Activated gamma-delta T cell (primary cell): ENCODE measurements around the gene SLCO1B1.
"Not testable (repeated sequence)": the region's sequence is repeated elsewhere in the genome, so short reads cannot be mapped to it uniquely, and the experiment has no call there.

Experiments
- DNase-seq: peaks from one replicate; lab custom pipeline; 2025; lab: John Stamatoyannopoulos, UW
- total RNA-seq, 2 donors: gene quantifications; one replicate each; lab custom pipeline; 2026; lab: John Stamatoyannopoulos, UW

SLCO1B1 gene, protein sequence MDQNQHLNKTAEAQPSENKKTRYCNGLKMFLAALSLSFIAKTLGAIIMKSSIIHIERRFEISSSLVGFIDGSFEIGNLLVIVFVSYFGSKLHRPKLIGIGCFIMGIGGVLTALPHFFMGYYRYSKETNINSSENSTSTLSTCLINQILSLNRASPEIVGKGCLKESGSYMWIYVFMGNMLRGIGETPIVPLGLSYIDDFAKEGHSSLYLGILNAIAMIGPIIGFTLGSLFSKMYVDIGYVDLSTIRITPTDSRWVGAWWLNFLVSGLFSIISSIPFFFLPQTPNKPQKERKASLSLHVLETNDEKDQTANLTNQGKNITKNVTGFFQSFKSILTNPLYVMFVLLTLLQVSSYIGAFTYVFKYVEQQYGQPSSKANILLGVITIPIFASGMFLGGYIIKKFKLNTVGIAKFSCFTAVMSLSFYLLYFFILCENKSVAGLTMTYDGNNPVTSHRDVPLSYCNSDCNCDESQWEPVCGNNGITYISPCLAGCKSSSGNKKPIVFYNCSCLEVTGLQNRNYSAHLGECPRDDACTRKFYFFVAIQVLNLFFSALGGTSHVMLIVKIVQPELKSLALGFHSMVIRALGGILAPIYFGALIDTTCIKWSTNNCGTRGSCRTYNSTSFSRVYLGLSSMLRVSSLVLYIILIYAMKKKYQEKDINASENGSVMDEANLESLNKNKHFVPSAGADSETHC
- 0 reads per million in 2 donors for total RNA-seq

- DNase-seq, result no peak
Measured at GRCh38 chr12:21130998-21131397, at the start of gene SLCO1B1. TSS of gene SLCO1B1 (plus strand) at chr12:21131194. CDS start at chr12:21141575, 10,381 bp downstream.

DNA sequence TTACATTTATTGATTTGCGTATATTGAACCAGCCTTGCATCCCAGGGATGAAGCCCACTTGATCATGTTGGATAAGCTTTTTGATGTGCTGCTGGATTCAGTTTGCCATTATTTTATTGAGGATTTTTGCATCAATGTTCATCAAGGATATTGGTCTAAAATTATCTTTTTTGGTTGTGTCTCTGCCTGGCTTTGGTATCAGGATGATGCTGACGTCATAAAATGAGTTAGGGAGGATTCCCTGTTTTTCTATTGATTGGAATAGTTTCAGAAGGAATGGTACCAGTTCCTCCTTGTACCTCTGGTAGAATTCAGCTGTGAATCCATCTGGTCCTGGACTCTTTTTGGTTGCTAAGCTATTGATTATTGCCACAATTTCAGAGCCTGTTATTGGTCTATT is 46.2 kb upstream of the SLCO1B1 start:
- DNase-seq, result not testable (repeated sequence)

GRCh38 chr12:21111732-21112131 is 19.3 kb upstream of the SLCO1B1 start:
- no peak for DNase-seq

DNA sequence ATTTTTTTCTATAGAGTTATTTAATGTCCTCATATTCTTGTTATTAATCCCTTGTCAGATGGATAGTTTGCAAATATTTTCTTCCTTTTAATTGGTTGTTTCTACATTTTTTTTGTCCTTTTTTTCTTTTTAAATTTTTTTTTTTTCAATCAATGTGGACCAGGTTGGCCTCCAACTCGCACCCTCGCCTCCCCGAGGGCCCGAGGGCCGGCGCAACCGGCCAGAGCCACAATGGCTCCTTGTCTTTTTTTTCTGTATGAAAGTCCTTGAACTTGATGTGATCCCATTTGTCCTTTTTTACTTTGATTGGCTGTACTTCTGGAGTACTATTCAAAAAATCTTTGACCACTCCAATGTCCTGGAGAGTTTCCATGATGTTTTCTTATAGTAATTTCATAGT is 17.7 kb upstream of the SLCO1B1 start:
- no peak for DNase-seq

DNA sequence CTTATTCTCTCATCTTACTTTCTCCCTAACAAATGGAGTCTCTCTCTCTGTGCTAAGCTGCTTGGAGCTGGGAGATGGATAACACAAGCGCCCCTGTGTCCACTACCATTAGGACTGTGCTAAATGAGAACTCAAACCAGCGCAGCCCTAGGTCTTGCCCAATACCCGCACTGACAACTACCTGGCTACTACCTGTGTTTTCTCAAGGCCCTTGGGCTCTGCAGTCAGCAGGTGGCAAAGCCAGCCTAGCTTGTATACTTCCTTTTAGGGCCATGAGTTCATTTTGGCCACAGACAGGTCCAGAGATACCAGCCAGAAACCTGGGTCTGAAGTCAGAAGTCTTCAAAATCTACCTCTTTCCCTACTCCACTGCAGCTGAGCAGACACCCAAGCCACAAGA is 13.0 kb upstream of the SLCO1B1 start:
- DNase-seq, result no peak

DNA sequence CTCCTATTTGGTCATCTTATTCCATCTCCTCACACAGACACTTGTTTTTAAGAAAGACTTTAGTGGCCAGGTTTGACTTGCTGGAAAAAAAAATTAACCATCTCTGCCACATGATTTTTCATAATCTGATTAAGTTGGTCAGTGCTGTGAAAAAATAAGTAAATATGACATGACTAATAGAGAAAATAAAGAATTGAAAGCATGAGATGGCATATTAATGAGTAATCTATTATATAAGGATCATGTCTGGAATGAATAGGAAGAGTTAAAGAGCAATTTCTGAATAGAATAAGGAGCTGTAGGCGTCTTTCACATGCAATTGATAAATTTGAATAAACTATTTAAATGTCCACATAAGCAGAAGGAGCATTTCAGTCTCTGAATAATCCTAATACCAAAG is 12.2 kb upstream of the SLCO1B1 start:
- no peak for DNase-seq

DNA sequence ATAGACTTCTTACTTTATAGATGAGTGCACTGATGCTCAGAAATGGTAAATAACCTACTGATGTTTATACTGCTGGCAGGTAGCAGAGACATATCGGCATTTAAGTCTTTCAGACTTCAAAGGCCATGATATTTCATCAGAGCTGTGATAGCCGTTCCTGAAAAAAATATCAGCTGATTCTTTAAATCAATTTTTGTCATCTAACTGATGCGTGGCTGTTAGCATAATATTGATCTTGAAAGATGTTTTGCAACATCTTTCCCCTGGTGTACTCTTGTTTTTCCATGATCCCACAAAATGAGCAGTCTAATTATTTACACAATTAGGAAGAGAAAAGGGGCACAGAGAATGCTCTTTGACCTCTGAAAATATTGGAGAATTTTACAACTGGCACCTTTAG is 1.6 kb upstream of the SLCO1B1 start:
- DNase-seq, result no peak

DNA sequence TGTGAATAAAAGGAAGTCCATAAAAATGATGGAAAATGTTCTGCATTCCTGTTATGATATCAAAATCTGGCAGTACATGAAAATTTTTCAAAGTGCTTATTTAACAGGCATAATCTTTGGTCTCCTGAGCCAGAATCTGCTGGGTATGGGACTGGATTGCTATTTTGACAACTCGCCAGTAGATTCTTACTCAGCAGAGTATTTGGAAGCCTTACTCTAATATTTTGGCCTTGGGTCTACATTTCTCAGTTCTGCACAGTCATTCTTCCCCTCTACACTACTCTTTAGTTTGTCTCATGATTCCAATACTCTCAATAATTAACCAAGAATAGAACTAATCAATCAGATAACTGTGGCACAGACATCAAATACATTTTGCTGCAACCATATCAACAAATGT is 1.1 kb upstream of the SLCO1B1 start:
- DNase-seq, result no peak

DNA sequence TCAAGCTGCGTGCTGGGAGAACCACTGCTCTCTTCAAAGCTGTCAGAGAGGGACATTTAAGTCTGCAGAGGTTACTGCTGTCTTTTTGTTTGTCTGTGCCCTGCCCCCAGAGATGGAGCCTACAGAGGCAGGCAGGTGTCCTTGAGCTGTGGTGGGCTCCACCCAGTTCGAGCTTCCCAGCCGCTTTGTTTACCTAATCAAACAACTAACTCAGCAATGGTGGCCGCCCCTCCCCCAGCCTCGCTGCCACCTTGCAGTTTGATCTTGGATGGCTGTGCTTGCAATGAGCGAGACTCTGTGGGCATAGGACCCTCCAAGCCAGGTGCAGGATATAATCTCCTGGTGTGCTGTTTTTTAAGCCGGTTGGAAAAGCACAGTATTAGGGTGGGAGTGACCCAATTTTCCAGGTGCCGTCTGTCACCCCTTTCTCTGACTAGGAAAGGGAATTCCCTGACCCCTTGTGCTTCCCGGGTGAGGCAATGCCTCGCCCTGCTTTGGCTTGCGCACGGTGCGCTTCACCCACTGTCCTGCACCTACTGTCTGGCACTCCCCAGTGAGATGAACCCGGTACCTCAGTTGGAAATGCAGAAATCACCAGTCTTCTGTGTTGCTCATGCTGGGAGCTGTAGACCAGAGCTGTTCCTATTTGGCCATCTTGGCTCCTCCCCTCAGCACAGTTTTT is 6.5 kb downstream of the SLCO1B1 start:
- not testable (repeated sequence) for DNase-seq

DNA sequence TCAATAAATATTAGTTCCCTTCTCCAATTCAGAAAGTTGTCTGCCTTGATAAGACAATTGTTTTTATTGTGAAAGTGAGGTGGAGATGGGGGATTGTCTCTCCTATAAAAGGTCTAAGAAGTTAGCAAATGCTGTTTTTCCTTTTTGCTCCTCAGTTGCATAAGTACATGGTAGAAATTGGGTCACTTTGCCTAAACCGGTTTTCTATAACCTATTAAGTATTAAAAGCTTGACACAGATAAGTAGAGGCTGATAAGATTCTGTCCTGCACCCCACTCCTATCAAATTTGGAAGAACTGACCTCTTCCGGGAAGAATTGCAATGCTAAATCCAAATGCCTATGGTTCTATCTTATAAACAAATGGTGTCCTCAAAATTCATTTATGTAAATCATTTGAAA is 7.0 kb downstream of the SLCO1B1 start:
- no peak for DNase-seq

DNA sequence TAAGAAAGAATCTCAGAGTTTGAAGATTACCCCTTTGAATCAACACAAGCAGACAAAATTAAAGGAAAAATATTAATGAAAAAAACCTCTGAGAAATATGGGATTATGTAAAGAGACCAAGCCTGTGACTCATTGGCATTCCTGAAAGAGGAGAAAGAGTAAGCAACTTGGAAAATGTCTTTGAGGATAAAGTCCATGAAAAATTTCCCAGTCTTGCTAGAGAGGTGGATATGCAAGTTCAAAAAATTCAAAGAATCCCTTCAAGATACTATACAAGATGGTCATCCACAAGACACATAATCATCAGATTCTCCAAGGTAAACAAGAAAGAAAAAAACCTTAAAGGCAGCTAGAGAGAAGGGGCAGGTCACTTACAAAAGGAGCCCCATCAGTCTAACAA is 13.3 kb downstream of the SLCO1B1 start:
- no peak for DNase-seq

GRCh38 chr12:21149861-21150260 is 18.9 kb downstream of the SLCO1B1 start:
- DNase-seq, result not testable (repeated sequence)

DNA sequence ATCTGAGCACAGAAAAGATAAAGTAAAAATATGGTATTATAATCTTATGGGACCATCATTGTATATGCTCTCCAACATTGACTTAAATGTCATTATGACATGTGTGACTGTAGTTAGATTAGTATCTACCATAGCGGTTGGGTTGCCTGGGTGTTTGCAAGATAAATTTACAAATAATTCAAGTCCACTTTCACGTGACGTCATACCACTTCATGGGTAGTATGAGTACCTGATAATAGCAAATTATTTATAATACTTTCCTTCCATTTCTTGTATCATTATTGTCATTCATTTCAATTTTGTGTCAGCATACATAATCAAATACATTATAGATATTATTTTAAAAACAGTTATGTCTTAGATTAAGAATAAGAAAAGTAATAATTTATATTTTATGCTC is 20.2 kb downstream of the SLCO1B1 start:
- no peak for DNase-seq

DNA sequence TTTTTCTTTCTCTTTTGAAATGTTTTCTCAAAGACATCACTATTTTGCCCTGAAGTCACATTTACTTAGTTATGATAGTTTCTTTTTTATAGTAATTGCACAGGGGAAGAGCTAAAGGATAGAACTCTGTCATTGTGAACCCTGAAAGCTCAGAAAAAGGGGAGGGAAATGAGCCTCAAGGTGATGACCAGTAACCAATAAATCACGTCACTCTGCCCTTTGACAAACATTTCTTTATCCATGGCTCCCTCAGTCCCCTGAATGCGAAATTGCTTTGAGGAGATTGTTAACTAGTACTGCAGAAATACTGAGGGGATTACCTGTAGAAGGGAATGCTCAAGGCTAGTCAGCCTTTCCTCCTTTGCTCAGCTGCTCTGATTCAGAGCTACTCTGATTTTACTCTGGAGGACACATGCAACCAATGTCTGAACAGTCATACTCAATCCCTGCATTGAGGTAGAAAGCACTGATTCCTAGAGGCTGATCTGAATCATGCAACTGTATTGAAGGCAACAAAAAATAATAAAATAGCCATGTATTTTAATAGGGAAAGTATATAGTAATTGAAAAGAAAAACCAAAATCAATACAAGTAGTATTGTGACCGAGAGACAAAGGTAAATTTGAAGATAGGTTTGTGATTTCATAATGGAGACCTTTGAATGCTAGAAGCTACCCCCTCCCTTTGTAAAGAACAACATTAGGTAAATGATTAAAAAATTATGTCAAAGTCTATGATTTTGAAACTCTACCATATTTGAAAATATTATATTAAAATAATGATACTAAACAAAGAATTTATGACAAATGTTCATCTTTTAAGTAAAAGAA is 24.7 kb downstream of the SLCO1B1 start:
- DNase-seq, result no peak

- DNase-seq, result no peak
Measured at GRCh38 chr12:21165048-21165447, 34.1 kb downstream of the SLCO1B1 start.

- DNase-seq, result no peak
Measured at GRCh38 chr12:21169878-21170472, 39.0 kb downstream of the SLCO1B1 start.

DNA sequence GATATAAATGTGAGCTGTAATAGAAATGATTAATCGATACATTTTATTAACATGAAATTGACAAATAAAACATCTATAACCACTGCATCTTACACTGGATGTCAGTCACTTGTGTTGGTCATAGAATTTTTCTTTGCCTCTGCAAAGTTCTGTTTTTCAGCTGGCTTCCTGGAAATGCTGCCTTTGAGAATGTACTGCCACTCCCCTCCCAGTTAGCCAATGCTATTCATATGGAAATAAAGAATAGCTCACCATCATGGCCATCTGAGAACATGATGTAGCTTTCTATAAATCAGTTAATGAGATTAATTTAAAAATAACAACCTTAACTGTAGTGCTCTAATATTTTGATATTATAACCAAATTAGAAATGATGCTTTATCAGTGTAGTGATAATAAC is 41.1 kb downstream of the SLCO1B1 start:
- DNase-seq, result no peak

GRCh38 chr12:21183721-21184275 is 52.8 kb downstream of the SLCO1B1 start:
- DNase-seq, result no peak

- DNase-seq, result no peak
Measured at GRCh38 chr12:21190016-21190415, 59.0 kb downstream of the SLCO1B1 start.

GRCh38 chr12:21214433-21214832 is 83.4 kb downstream of the SLCO1B1 start:
- DNase-seq, result not testable (repeated sequence)

DNA sequence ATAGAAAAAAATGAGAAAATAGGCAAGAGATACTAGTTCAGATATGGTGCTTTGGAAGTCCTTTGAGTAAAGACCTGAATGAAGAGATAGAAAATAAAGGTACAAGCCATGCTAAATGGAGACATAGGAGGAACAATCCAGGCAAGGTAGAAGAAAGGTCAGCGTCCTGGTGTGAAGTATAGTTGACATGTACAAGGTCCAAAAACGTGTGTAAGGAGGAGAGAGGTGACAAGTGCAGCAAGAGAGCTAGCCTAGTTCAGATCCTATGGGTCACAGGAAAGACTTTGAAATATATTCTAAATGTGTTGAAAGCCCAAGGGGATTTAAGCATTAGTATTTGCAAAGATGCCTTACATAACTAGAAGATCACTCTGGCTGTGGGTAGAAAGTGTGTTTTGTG is 88.2 kb downstream of the SLCO1B1 start:
- no peak for DNase-seq
